ENCODE data around the gene MAGEA6. TPM values are rescaled to one million over a fixed set of nuclear protein-coding genes. Genes with fewer than 3 reads are reported as not detected.
"Not testable (repeated sequence)": the region's sequence is repeated elsewhere in the genome, so short reads cannot be mapped to it uniquely, and the experiment has no call there.

MAGEA6 gene
- total and polyA plus RNA-seq, 2 experiments from 2014 or later: 0.35 TPM; not detected in 1

DNA sequence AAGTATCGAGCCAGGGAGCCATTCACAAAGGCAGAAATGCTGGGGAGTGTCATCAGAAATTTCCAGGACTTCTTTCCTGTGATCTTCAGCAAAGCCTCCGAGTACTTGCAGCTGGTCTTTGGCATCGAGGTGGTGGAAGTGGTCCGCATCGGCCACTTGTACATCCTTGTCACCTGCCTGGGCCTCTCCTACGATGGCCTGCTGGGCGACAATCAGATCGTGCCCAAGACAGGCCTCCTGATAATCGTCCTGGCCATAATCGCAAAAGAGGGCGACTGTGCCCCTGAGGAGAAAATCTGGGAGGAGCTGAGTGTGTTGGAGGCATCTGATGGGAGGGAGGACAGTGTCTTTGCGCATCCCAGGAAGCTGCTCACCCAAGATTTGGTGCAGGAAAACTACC is 33.0 kb downstream of the MAGEA6 start:
- not testable (repeated sequence) for DNase-seq (ENCODE audit: low spot score); H3K4me3 ChIP-seq; H3K4me1 Mint-ChIP-seq; H4K20me1 ChIP-seq (replicated peaks; ENCODE audit: insufficient read depth); H3K4me1 ChIP-seq (ENCODE audit: insufficient read depth); H3K27me3 ChIP-seq (ENCODE audit: insufficient read depth); H3K36me3 ChIP-seq (ENCODE audit: insufficient read depth); H3K4me2 ChIP-seq; H3K36me3 Mint-ChIP-seq (ENCODE audit: low read depth); H3K27me3 Mint-ChIP-seq (ENCODE audit: insufficient read depth, low read depth, poor library complexity); ATAC-seq; H3K9me2 ChIP-seq (ENCODE audit: insufficient read depth); H3K79me2 ChIP-seq (replicated peaks; ENCODE audit: insufficient read depth); H3K27ac ChIP-seq (ENCODE audit: low read depth); H2AFZ ChIP-seq; H3K9me3 Mint-ChIP-seq; H3F3A ChIP-seq (replicated peaks; ENCODE audit: low read depth); H3K27ac Mint-ChIP-seq; H3K4me3 Mint-ChIP-seq

DNA sequence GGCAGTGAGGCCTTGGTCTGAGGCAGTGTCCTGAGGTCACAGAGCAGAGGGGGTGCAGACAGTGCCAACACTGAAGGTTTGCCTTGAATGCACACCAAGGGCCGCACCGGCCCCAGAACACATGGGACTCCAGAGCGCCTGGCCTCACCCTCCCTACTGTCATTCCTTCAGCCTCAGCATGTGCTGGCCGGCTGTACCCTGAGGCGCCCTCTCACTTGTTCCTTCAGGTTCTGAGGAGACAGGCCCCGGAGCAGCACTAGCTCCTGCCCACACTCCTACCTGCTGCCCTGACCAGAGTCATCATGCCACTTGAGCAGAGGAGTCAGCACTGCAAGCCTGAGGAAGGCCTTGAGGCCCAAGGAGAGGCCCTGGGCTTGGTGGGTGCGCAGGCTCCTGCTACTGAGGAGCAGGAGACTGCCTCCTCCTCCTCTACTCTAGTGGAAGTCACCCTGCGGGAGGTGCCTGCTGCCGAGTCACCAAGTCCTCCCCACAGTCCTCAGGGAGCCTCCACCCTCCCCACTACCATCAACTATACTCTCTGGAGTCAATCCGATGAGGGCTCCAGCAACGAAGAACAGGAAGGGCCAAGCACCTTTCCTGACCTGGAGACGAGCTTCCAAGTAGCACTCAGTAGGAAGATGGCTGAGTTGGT is 33.5 kb downstream of the MAGEA6 start:
- ATAC-seq: no peak
- Histone ChIP-seq H4K20me1 (replicated peaks; ENCODE audit: insufficient read depth) (no peaks in the 10 kb centered on the region), H3F3A (replicated peaks; ENCODE audit: low read depth) (no peaks in the 10 kb centered on the region), H3K27ac (ENCODE audit: low read depth) (no peak overlapping the region), H3K4me3 (no peak overlapping the region), H3K4me1 (ENCODE audit: insufficient read depth) (no peaks in the 10 kb centered on the region), H2AFZ (no peak overlapping the region), H3K27me3 (ENCODE audit: insufficient read depth) (no peaks in the 10 kb centered on the region), H3K79me2 (replicated peaks; ENCODE audit: insufficient read depth) (no peaks in the 10 kb centered on the region), H3K9me2 (ENCODE audit: insufficient read depth) (no peaks in the 10 kb centered on the region), H3K4me2 (no peak overlapping the region), H3K36me3 (ENCODE audit: insufficient read depth) (no peaks in the 10 kb centered on the region)
- Mint-ChIP-seq H3K4me3 (no peak overlapping the region), H3K27ac (no peak overlapping the region), H3K4me1 (no peaks in the 10 kb centered on the region; the same call in 2 of the 3 replicates), H3K9me3 (no peaks in the 10 kb centered on the region), H3K36me3 (ENCODE audit: low read depth) (no peaks in the 10 kb centered on the region), H3K27me3 (ENCODE audit: insufficient read depth, low read depth, poor library complexity) (no peaks in the 10 kb centered on the region)
- DNase-seq (ENCODE audit: low spot score): no peak
- TF ChIP-seq ZNF462 (CRISPR knock-in tag; IDR thresholded peaks at IDR 0.05): no peak
- no peak for TF ChIP-seq NANOG (IDR thresholded peaks at IDR 0.05; ENCODE audit: borderline replicate concordance)

Measured in GM23338 (cell line).